Measurements from ENCODE around the gene APLF.
"Not testable (repeated sequence)": the region's sequence is repeated elsewhere in the genome, so short reads cannot be mapped to it uniquely, and the experiment has no call there.

Gene APLF

DNA sequence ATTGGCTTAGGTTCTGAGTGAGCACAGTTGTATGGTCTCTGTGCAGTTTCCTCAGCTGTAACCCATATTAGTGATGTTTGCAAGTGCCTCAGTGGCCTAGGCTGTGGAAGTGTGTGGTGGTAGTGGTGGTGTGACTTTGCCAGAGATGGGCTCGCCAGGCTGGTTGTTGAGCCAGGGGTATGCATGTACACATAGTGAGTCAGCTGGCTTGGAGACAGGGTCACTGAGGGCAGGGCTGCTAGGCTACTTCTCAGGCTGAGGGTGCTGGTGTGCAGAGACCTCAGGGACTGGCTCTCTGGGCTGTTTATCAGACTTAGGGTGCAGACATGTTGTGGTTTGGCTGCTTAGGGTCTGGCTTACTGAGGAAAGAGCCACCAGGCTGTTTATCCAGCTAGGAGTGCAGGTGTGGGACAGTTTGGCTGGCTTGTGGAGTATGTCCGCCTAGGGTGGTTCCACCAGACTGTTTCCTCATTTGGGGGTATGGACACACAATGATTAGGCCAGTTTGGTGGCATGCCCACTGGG, 15.0 kb downstream of the APLF start:
- DNase-seq = no peak

DNA sequence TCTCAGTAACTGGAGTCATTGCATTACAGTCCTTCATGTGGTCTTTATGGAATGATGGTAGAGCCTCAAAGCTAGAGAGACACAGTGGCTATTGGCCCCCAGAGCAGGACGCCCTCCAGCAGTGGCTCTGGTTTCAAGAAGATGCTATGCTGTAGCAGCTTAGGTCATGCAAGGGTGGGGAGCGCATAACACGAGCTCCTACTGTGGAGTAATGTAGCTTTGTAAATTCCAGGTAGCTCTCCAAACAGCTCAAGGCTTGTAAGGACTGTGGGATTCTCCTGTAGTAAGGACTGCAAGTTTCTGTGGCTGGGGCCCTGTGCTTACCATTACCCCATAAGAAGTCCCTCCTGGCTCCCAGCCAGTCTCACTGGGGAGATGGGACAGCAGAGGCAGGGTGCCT, 15.6 kb downstream of the APLF start:
- DNase-seq = no peak

DNA sequence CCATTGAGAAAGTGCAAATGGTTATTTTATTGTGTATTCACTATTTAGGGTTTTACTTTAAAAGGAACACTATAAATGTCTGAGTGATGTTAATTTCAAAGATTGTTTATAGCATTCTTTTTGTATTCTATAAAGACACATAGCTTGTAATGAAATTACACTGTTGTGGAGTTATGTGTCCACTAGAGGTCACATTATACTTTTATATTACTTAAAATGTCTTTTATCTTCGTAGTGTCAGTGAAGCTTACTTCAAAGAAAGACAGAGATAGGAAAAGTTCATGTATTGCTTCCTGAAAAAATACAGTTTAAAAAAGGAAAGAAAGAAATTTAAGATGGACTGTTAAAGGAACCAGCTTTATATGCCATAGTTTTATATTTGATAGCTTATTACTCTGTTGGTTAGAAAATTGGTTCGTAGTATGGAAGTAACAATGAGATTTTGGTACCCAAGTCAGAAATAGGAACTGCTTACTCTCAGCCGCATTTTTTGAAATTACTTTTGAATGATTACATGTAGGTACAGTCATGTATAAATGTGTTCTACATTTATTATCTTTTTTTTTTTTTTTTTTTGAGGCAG, 20.5 kb downstream of the APLF start:
- DNase-seq = peak; percentile 33 to 69 (median 68)

DNA sequence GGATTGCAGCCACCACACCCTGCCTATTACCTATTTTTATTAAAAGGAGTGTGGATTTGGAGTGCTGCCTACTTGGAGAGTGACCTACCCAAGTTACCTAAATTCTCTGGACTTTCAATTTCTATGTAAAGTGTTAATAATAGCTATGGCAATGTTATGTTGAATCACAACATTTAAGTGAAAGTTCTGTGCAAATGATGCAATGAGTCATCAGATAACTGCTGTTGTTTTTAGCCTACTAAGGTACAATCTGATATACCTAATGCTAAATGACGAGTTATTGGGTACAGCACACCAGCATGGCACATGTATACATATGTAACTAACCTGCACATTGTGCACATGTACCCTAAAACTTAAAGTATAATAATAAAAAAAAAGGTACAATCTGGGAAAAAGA, 21.2 kb downstream of the APLF start:
- peak in 1 of 3 donors; percentile 40 for DNase-seq

DNA sequence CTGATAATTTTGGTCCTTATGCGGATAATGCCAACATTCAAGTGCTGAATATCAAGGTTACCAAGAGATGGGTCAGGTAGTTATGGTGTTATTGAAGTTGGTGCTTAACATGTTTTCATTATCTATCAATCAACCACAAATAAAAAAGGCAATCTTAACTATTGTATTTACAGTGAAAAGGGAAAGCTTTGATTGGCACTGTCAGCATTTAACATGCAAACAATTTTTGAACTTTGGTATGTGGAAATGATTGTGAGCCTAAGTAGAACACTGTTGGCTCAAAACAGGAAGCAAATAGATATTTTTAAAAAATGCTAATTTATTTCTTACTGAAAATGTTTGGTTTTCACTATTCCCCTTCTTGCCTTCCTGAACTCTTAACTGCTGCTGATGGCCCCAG, 21.9 kb downstream of the APLF start:
- DNase-seq = no peak

DNA sequence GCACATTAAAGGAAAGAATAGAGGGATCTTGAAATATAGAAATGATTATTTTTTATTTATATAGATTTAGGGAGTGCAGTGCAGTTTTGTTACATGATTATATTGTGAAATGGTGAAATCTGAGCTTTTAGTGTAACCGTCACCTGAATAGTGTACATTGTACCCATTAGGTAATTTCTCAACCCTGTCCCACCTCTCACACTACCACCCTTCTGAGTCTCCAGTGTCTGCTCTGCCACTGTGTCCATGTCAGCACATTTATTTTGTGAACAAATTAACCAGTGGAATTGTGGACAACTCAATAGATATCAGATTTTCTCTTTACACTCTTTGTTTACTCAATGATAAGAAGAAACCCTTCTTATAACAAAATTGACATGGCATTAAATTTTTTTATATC, 24.2 kb downstream of the APLF start:
- no peak for DNase-seq

DNA sequence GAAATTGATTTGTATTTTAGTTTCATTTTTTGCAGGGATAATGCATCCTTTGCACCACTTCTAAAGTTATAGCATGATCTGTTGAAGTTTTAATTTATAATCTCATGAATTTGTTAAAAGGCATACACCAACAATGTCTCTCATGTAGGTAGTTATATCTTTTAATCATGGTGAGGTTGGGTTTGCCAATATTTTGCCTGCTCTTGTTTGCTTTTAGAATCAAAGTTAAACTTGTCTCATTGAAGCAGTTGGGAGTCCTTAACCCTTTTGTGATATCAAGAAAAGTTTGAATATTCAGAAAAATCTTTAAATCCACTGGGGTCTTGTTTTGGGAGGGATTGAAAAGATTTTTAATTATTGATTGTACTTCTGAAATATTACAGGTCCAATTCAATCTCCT, 31.7 kb downstream of the APLF start:
- DNase-seq = no peak

DNA sequence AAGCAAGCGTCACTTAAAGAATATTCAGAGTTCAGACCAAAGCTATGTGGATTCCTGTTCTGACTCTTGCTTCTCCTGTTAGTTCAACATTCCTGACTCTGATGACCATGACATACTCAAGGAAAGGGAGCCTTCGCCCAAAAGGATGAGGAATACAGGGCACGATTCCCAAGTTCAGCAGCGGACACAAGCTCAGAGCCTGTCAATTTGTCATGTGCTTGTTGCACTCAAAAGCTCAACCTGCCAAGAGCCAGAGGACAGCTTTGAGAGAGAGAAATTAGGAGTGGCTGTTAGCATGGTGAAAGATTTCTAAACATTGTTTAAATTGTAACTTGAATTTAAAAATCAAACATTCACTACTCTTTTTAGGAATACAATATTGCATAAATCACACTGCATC, 33.3 kb downstream of the APLF start:
- no peak for DNase-seq

DNA sequence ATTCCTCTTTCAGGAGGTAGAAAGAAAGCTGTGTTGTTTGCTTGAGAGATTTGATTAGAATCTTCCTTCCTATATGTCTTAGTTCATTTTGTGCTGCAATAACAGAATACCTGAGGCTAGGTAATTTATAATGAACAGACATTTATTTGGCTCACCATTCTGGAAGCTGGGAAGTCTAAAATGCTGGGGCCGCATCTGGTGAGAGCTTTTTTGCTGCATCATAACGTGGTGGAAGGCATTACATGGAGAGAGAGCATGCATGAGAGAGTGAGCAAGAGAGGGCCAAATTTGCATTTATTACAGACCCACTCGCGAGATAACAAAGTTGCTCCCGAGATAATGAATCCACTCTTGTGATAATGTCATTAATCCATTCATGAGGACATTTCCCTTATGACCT, 34.4 kb downstream of the APLF start:
- DNase-seq = no peak

DNA sequence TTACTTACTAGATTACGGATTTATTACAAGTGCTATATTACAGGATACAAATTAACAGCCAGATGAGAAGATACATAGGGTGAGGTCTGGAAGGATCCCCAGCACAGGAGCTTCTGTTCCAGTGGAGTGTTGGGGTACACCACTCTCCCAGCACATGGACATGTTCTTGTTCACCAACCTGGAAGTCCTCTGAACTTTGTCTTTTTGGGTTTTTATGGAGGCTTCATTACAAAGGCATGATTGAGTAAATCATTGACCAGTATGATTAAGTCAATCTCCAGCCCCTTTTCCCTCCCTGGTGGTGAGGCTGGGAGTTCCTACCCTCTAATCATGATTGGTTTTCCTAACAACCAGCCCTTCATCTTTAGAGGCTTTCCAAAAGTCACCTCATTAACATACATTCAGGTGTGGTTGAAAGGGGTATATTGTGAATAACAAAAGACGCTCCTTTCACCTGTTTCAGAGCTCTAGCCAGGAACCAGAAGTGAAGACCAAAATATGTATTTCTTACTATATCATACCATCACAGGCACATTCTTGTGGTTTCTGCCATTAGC, 38.3 kb downstream of the APLF start:
- DNase-seq = no peak

DNA sequence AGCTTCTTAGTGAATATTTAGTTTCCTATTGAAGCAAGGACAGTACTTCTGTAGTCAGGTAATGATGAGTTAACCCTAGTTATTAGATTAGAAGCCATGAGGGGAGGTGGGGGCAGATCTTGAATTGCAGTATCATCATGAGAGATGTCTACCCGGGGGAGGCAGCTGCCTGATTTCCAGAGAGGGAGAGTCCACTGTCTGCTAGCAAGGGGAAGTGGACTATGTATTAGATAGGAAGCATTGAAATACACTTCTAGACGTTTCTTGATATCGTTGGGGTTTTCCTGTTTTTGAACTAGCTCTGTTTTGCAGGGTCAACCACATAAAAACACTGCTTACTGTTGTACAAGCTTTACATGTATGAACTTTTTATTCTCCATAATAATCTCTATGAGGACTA, 38.8 kb downstream of the APLF start:
- DNase-seq = peak in 1 of 3 donors; percentile 18

DNA sequence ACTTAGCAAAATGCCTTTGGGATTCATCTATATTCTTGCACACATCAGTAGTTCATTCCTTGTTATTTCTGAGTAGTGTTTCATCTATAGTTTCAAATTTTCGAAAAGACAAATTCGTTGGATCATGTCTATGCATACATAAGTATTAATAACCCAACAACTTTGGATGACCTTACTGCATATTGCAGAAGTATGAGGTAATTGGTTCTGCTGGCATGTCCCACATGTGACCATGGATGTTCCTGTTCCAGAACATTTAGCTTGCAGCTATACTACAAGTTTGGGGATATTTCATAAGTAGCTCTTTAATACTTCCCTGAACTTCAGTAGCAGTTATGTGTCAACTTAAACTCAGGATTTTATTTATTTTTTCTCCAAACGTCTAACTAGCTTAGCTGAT, 44.9 kb downstream of the APLF start:
- DNase-seq = peak; percentile 61 to 80 (median 77)

DNA sequence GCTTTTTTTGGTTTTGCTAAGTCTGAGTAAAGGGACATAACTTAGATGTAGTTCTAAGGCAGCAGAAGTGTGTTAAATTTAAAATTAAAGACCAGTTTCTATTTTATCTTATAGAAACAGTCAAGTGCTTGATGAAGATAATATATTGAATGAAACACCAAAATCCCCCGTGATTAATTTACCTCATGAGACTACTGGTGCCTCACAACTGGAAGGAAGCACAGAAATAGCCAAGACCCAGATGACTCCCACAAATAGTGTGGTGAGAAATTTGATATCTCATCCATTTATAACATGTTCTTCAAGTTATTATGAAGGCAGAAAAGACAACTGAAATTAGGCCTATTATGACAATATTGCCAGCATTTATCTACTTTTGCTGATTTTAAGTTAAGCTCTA, 45.6 kb downstream of the APLF start:
- peak; percentile 23 to 65 (median 57) for DNase-seq

DNA sequence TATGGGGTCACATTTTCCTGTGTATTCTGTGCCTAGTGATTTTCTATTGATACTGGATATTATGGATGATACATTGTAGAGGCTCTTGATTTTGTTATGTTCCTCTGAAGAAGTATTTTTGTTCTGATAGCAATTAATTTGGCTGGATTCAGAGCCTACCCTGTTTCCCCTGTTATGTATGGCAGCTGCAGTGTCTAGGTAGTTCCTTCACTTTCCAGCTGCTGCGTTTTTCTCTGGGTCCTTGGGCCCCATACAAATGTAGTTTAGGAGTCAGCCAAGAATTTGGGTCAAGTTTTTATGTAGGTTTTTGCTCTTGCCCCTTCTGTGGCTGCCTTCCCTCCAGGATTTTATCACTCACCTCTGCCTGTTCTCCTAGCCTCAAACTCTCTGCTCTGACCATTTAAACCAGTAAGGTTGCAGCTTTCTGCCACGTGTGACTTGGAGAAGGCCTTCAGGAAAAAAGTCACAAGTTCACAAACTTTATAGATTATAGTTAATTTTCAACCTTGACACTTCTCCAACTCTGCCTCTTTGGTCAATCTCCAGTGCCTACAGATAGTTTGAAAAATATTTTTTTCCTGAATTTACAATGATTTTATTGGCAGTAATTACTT, 47.0 kb downstream of the APLF start:
- no peak for DNase-seq

DNA sequence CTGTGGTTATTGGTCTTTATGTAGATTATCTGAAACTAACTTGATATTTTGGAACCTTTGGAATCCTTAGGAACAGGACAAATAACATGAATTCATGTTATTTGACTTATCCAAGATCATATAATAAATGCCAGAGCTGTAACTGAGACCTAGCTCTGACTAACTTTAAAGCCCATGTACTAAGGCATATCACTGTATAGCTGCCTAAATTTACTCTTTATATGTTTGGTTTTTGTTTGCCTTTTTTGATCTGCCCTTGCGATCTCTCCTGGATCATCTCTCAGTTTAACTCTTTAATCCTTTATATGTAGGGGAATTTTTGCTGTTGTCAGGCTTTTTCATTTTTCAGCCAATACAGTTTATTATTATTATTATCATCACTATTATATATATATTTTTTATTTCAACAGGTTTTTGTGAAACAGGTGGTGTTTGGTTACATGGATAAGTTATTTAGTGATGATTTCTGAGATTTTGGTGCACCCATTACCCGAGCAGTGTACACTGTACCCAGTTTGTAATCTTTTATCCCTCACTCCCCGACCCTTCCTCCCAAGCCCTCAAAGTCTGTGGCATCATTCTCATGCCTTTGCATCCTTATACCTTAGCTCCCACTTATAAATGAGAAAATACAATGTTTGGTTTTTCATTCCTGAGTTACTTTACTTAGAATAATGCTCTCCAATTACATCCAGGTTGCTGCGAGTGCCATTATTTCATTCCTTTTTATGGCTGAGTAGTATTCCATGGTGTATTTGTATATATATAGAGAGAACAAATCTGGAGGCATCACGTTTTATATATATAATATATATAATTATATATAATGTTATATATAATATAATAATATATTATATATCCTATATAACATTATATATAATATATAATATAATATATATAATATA, 48.9 kb downstream of the APLF start:
- no peak for DNase-seq

DNA sequence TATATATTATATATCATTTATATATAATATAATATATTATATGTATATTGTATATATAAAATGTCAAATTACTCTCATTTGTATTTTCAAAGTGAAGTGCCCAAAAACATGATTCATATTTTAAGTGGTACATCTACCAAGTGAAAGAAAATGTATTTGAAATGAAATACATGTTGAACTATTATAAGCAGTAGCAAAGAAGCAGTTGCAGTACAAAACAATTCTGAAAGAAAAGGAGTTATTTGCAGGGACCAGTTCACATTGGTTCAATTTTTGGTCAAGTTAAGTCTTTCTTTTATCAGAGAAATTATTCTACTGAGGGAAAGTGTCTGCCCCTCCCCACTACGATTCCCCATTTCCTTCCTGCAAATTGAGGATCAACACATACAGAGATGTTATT, 51.9 kb downstream of the APLF start:
- no peak for DNase-seq

DNA sequence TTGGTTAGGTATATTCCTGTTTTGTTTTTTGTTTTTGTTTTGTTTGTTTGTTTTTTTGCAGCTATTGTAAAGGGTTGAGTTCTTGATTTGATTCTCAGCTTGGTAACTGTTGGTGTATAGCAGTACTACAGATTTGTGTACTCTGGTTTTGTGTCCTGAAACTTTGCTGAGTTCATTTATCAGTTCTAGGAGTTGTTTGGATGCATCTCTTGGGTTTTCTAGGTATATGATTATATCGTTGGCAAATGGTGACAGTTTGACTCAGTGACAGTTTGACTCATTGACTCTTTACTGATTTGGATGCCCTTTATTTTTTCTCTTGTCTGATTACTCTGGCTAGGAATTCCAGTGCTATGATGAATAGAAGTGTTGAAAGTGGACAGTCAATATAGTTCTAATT, 53.7 kb downstream of the APLF start:
- DNase-seq = no peak

DNA sequence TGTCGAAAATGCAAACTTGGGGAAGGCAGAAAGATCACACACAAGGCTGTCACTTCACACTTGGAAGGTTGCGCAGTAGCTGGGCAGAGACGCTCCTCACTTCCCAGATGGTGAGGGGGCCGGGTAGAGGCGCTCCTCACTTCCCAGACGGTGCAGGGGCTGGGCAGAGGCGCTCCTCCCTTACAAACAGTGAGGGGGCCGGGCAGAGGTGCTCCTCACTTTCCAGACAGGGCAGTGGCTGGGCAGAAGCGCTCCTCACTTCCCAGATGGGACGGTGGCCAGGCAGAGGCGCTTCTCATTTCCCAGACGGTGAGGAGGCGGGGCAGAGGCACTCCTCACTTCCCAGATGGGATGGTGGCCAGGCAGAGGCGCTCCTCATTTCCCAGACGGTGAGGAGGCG, 59.6 kb downstream of the APLF start:
- DNase-seq = not testable (repeated sequence)

DNA sequence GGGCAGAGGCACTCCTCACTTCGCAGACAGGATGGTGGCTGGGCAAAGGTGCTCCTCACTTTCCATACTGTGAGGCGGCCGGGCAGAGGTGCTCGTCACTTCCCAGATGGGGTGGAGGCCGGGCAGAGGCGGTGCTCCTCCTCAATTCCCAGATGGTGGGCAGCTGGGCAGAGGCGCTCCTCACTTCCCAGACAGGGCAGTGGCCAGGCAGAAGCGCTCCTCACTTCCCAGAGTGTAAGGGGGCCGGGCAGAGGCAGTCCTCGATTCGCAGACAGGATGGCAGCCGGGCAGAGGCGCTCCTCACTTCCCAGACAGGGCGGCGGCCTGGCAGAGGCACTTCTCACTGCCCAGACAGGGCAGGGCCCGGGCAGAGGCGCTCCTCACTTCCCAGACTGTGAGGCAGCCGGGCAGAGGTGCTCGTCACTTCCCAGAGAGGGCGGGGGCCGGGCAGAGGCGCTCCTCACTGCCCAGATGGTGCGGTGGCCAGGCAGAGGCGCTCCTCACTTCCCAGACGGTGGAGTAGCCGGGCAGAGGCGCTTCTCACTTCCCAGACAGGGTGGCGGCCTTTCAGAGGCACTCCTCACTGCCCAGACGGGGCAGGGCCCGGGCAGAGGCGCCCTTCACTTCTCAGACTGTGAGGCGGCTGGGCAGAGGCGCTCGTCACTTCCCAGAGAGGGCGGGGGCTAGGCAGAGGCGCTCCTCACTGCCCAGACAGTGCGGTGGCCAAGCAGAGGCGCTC, 60.1 kb downstream of the APLF start:
- DNase-seq = not testable (repeated sequence)

DNA sequence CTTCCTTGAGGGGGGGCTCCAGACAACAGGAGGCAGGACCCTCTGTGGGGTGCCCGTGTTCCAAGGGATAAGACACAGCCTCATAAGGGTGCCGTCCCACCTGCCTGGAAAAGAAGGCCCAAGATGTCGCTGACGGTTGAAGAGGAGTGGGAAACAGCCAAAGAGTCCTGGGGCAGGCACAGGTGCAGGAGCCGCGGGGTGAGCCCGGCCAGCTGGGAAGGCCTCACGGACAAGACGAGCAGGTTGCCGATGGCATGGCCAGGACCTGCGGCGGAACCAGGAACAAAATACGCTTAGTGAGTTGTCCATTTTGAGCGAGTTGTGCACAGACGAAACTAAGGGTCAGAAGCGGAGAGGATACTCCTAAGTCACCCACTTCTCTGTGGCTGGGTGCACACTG, 61.8 kb downstream of the APLF start:
- not testable (repeated sequence) for DNase-seq

DNA sequence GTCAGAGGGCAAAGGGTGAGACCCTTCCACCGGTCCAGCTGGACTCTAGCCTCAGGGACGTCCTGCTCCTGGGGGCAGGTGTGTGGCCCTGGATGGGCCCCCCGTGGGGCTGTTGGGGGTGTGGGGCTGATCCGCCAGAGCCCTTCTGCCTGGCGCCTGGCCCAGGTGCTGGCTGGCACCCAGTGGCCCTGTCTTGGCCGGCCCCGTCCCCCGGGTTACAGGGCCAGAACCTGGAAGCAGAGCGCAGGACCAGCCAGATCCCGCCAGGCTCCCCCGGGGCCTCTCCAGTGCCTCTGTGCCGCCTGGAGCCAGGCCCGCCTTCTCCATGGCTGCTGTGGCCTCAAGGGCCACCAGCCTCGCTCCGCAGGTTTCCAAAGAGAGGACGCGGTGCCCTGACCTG, 62.3 kb downstream of the APLF start:
- not testable (repeated sequence) for DNase-seq

DNA sequence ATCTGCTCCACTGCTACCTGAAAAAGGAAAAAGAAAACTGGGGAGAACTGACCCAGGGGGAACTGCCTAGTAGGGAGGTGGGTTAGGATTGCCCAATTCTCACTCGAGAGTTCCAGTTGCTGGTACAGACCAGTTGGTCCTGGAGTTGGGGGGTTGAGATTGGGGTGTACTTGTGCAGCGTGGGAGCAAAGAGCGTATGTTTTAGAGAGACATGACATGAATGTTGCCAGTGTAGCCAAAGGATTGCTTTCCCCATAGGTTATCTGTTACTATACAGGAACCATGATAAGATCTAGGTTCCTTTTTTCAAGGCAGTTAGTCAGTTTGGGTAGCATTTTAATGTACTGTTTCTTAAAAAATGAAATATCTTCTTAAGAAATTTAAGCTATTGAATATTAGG, 68.6 kb downstream of the APLF start:
- no peak for DNase-seq

DNA sequence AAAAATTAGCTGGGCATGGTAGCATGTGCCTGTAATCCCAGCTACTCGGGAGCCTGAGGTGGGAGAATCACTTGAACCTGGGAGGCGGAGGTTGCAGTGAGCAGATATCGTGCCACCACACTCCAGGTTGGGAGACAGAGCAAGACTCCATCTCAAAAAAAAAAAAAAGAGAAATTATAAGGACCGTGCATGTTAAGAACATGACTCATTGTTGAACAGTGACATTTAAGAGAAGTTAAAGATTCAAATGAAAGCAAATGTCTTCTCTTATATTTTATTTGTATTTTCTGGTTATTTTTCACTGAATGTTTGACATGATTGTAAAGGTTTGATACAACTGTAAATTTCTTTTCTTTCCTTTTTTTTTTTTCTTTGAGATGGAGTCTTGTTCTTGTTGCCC, 69.6 kb downstream of the APLF start:
- DNase-seq = peak in 2 of 3 donors; percentile 53 to 55

Measured in suppressor macrophage treated with lipopolysaccharide for 1 hour (primary cell).